NCI-H2227 (cell line): ENCODE measurements around the gene DSCAM.

Source experiments
- DNase-seq: peaks from one replicate; lab custom pipeline; 2025; ENCODE audit not compliant: unreplicated experiment; lab: John Stamatoyannopoulos, UW

The DSCAM gene

DNA sequence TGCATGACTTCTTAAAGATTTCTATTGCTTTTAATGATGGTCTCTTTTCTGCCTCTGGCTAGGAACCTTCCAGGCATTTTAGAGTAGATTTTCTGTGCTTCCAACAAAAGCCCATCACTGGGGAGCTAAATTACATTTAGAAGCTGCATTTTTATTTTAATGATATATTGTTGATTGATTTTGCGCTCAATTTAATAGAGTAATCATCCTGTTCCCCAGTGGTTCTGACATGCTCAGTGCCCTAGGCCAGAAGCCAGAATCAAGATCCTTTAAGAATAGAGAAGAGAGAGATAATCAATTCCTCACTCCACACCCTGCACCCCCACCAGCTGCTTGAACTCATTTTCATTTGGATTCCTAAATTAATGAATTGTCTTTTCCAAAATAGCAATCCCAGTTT, 881.9 kb downstream of the DSCAM start:
- DNase-seq: no peak

DNA sequence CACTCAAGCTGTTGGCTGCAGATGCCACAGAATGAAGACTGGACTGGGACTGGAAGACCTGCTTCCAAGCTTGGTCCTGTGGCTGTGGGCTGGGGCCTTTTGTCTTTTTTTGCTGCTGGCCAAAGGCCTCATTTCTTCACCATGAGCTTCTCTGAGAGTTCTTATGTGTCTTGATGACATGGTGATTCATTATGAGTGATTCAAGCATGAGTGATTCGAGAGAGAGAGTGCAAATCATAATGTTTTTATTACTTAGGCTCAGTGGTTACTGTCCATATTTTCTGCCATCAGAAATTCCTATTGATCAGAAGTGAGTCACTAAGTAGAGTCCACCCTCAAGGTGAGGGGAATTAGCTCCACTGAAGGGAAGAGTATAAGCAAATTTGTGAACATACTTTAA, 885.7 kb downstream of the DSCAM start:
- DNase-seq: no peak
